DOHH2 (cell line): Measurements from ENCODE around the gene CREG2.

Experiments used
- CTCF ChIP-seq: fragments of 200-600 bp; sonication (generic); IDR thresholded peaks from one replicate; pipeline ENCODE4 v1.5.1; 2014; ENCODE audit warnings: antibody characterized with exemption, mild to moderate bottlenecking, low read depth, low read length; ENCODE audit not compliant: poor library complexity, severe bottlenecking
- EZH2phosphoT487 ChIP-seq: fragments of 200-600 bp; sonication (generic); IDR thresholded peaks from 2 replicates; pipeline ENCODE4 v1.6.1; 2017; ENCODE audit warnings: borderline replicate concordance, mild to moderate bottlenecking, antibody characterized with exemption, low read length, moderate library complexity, mixed read lengths

GRCh38 chr2:101299604-101300003 is 87.7 kb downstream of the CREG2 start:
- TF ChIP-seq CTCF, result no peak
- no peak for TF ChIP-seq EZH2phosphoT487
